SKM-1 (cell line): ENCODE data around the gene ERF.

Source experiments
- DNase-seq: peaks from one replicate; lab custom pipeline; 2025; ENCODE audit not compliant: unreplicated experiment; lab: John Stamatoyannopoulos, UW

ERF gene

GRCh38 chr19:42254850-42255765 is at the start of gene ERF:
ERF (minus strand) TSS chr19:42255128; CDS start chr19:42254999, 129 bp downstream.
- DNase-seq = no peak

- DNase-seq = no peak
These were observed 48.9 kb upstream of the ERF start for GRCh38 chr19:42303876-42304275.

- no peak for DNase-seq
These were observed 48.2 kb upstream of the ERF start for GRCh38 chr19:42303101-42303464.

GRCh38 chr19:42301646-42302203 is 46.8 kb upstream of the ERF start, which contains the start of gene PRR19:
PRR19 (plus strand) TSS chr19:42302132; CDS start chr19:42309585, 7,453 bp downstream.
- DNase-seq = no peak

GRCh38 chr19:42297039-42297438 is 42.1 kb upstream of the ERF start:
- no peak for DNase-seq

GRCh38 chr19:42295831-42296525 is 41.0 kb upstream of the ERF start:
- no peak for DNase-seq

GRCh38 chr19:42295342-42295741 is 40.4 kb upstream of the ERF start:
- DNase-seq = no peak

GRCh38 chr19:42294471-42295137 is 39.7 kb upstream of the ERF start:
- DNase-seq = no peak

- no peak for DNase-seq
These were observed 39.0 kb upstream of the ERF start for GRCh38 chr19:42293948-42294347.

GRCh38 chr19:42293540-42293939 is 38.6 kb upstream of the ERF start:
- DNase-seq = no peak

- DNase-seq = no peak
These were observed 38.0 kb upstream of the ERF start for GRCh38 chr19:42292963-42293362.

- DNase-seq = no peak
These were observed 37.4 kb upstream of the ERF start for GRCh38 chr19:42292042-42292960.

GRCh38 chr19:42291435-42291810 is 36.5 kb upstream of the ERF start:
- DNase-seq = no peak

GRCh38 chr19:42290523-42291434 is 35.9 kb upstream of the ERF start:
- no peak for DNase-seq

GRCh38 chr19:42290136-42290522 is 35.2 kb upstream of the ERF start:
- no peak for DNase-seq

- DNase-seq = no peak
These were observed 34.7 kb upstream of the ERF start for GRCh38 chr19:42289556-42290041.

GRCh38 chr19:42288881-42289555 is 34.1 kb upstream of the ERF start:
- no peak for DNase-seq

GRCh38 chr19:42288387-42288786 is 33.5 kb upstream of the ERF start:
- DNase-seq = no peak

- no peak for DNase-seq
These were observed 32.8 kb upstream of the ERF start for GRCh38 chr19:42287827-42288107.
